ENCODE data around the gene ABAT. TPM values are rescaled to one million over a fixed set of nuclear protein-coding genes. Genes with fewer than 3 reads are reported as not detected.

The ABAT gene
- total and polyA plus RNA-seq, 2 of the 8 experiments (the other 6 are each of a cell fraction or from before 2014, with no cell fraction given), result 6.4 to 8.4 TPM

DNA sequence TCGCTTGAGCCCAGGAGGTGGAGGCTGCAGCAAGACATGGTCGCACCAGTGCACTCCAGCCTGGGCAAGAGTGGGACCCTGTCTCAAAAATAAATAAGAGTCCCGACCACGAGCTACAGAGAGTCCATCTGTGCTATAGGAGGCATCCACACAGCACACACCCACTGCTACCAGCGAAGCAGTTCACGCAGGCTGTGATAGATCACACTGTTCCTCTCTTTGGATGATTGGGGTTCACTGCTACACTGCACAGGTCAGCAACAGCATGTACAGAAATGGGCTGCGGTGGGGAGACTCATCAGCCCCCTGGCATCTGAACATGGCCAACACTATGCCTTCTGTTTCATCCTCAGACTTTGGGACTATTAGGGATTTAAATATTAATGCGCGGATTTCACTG, 157.0 kb downstream of the ABAT start:
- Histone ChIP-seq H2BK5ac (ENCODE audit: low read depth, low read length) (peak overlapping the region; percentile 97), H2AFZ (ENCODE audit: low read length) (no peak overlapping the region), H4K91ac (replicated peaks; ENCODE audit: insufficient read length, low read length) (peak overlapping the region; percentile 88), H2BK15ac (ENCODE audit: low read length) (peak overlapping the region; percentile 62; the same call in 1 of the 2 replicates), H3K56ac (replicated peaks; ENCODE audit: insufficient read length, low read depth, low read length) (peak overlapping the region; percentile 28), H4K5ac (ENCODE audit: insufficient read length, low read depth, low read length) (peak overlapping the region; percentile 74), H3K4me3 (ENCODE audit: extremely low read depth in 1 of 4, insufficient read depth in 2 of 4, low read depth in 3 of 4, low read length in 4 of 4) (peak overlapping the region in 3 of 4 experiments; percentile 26 to 44 (median 37); a peak in 5 of 8 replicates), H3K9me3 (ENCODE audit: insufficient read depth in 2 of 2, low read depth in 1 of 2, low read length in 1 of 2) (no peaks in the 10 kb centered on the region), H4K8ac (ENCODE audit: extremely low read depth, insufficient read depth, low read length) (no peak overlapping the region), H4K20me1 (replicated peaks in 1 of 2; ENCODE audit: control insufficient read depth in 1 of 2, insufficient read depth in 2 of 2, low read length in 2 of 2) (no peaks in the 10 kb centered on the region), H2BK20ac (ENCODE audit: low read length) (peak overlapping the region; percentile 76), H3K4me2 (ENCODE audit: insufficient read depth in 1 of 2, low read depth in 2 of 2, low read length in 2 of 2) (peak overlapping the region; percentile 61 to 72), H3K4ac (replicated peaks; ENCODE audit: insufficient read length, low read depth, low read length) (peak overlapping the region; percentile 69), H3K23me2 (ENCODE audit: low read depth, low read length) (no peaks in the 10 kb centered on the region), H3K14ac (ENCODE audit: insufficient read length) (peak overlapping the region; percentile 25), H3K4me1 (replicated peaks in 1 of 4; ENCODE audit: control insufficient read depth in 3 of 4, insufficient read depth in 4 of 4, low read length in 3 of 4) (peaks cover 12 to 23% (median 20%) of the 10 kb centered on the region in 4 experiments), H2AK5ac (ENCODE audit: low read depth, low read length) (peak overlapping the region; percentile 92), H3K36me3 (ENCODE audit: control insufficient read depth in 2 of 4, insufficient read depth in 4 of 4, low read length in 3 of 4) (peaks cover 0 to 21% (median 4%) of the 10 kb centered on the region in 4 experiments; a peak in 3 of 8 replicates), H3K9ac (replicated peaks in 1 of 4; ENCODE audit: extremely low read depth in 1 of 4, low read depth in 3 of 4, low read length in 3 of 4) (peak overlapping the region in 3 of 4 experiments; percentile 42 to 79 (median 66); a peak in 5 of 7 replicates), H3K23ac (ENCODE audit: insufficient read length) (peak overlapping the region; percentile 9), H3K27me3 (replicated peaks in 1 of 4; ENCODE audit: control insufficient read depth in 3 of 4, extremely low read depth in 1 of 4, insufficient read depth in 3 of 4, low read length in 3 of 4) (no peaks in the 10 kb centered on the region), H2BK12ac (ENCODE audit: low read depth, low read length) (peak overlapping the region; percentile 91), H3K18ac (ENCODE audit: extremely low read depth, low read length) (peak overlapping the region; percentile 76), H3K27ac (ENCODE audit: low read depth, low read length) (peak overlapping the region; percentile 90), H2BK120ac (replicated peaks; ENCODE audit: low read depth, low read length) (peak overlapping the region; percentile 66), H3K79me1 (ENCODE audit: low read depth, low read length) (no peaks in the 10 kb centered on the region; the same call in 1 of the 2 replicates), H3K79me2 (ENCODE audit: control insufficient read depth in 1 of 2, insufficient read depth in 2 of 2, low read length in 2 of 2) (peaks cover 0 to 8% of the 10 kb centered on the region in 2 experiments; a peak in 1 of 4 replicates)
- WGBS, 2 experiments (ENCODE audit: extremely low coverage in 1 of 2, insufficient coverage in 1 of 2, insufficient read length in 1 of 2, insufficient replicate concordance in 2 of 2, low coverage in 1 of 2, low lambda C conversion rate in 2 of 2, missing lambda C conversion rate in 1 of 2), result 38% methylated on average over 9 of the region's 9 CpGs; no CpG with 5 or more reads in 1 of the 2 experiments
- FAIRE-seq (no peak), DNase-seq (ENCODE audit: low read depth in 1 of 2, low spot score in 2 of 2) (no peak)
- ChIA-PET CTCF (ENCODE audit: partially characterized antibody) (interaction anchor here (0.8 to 1.7 kb wide), 6 partner anchors 14 to 196 kb away, joined by 3 to 4 read pairs (median 4); no protein-coding TSS in a partner anchor), POLR2A (ENCODE audit: partially characterized antibody) (interaction anchor here (0.7 to 5.0 kb wide), 17 partner anchors 9 to 242 kb away, joined by 3 to 54 read pairs (median 7); partner anchors contain the start of genes CARHSP1, LITAFD and TMEM114)
- TF ChIP-seq YY1 (IDR thresholded peaks at IDR 0.05; ENCODE audit: low read depth, low read length) (no peak), CBX5 (IDR thresholded peaks at IDR 0.05; ENCODE audit: low read depth, low read length) (no peak), RFX5 (IDR thresholded peaks at IDR 0.05; ENCODE audit: borderline replicate concordance, low read depth, low read length) (no peak), FOSL1 (IDR thresholded peaks at IDR 0.05; ENCODE audit: insufficient read depth, low read depth, low read length) (no peak), CHD2 (IDR thresholded peaks at IDR 0.05; ENCODE audit: low read length) (no peak), SIN3A (conservative IDR thresholded peaks at IDR 0.05 in 1 of 2, IDR thresholded peaks at IDR 0.05 in 1 of 2; ENCODE audit: low read depth in 1 of 2, low read length in 2 of 2) (no peak), KDM5A (IDR thresholded peaks at IDR 0.05; ENCODE audit: low read length) (no peak), NANOG (IDR thresholded peaks at IDR 0.05; ENCODE audit: insufficient read depth, low read depth, low read length, poor library complexity, severe bottlenecking) (no peak), ZNF274 (IDR thresholded peaks at IDR 0.05; ENCODE audit: borderline replicate concordance, extremely low read depth, low read length) (no peak)
